ENCODE results near the gene SCN1B.

Gene SCN1B

GRCh38 chr19:35042954-35043604, 12.8 kb downstream of the SCN1B start:
- peaks cover 14% of the 10 kb centered on the region; the same call in 1 of the 2 replicates for H3K27me3 ChIP-seq (ENCODE audit: insufficient read depth, low read depth)
- no peak overlapping the region for H3K4me2 ChIP-seq
- TF ChIP-seq, protein P1, sequence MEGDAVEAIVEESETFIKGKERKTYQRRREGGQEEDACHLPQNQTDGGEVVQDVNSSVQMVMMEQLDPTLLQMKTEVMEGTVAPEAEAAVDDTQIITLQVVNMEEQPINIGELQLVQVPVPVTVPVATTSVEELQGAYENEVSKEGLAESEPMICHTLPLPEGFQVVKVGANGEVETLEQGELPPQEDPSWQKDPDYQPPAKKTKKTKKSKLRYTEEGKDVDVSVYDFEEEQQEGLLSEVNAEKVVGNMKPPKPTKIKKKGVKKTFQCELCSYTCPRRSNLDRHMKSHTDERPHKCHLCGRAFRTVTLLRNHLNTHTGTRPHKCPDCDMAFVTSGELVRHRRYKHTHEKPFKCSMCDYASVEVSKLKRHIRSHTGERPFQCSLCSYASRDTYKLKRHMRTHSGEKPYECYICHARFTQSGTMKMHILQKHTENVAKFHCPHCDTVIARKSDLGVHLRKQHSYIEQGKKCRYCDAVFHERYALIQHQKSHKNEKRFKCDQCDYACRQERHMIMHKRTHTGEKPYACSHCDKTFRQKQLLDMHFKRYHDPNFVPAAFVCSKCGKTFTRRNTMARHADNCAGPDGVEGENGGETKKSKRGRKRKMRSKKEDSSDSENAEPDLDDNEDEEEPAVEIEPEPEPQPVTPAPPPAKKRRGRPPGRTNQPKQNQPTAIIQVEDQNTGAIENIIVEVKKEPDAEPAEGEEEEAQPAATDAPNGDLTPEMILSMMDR (conservative IDR thresholded peaks at IDR 0.05; ENCODE audit: low read depth, low read length), result no peak
- H3K4me1 ChIP-seq (ENCODE audit: low read depth, poor library complexity, severe bottlenecking), result no peaks in the 10 kb centered on the region
- no peak overlapping the region for H3K4me3 ChIP-seq (IDR thresholded peaks at IDR 0.05; ENCODE audit: insufficient read depth, low read depth, low read length)
- H3K27ac ChIP-seq, result no peak overlapping the region
- H3K36me3 ChIP-seq (ENCODE audit: insufficient read depth), result no peaks in the 10 kb centered on the region
- no peaks in the 10 kb centered on the region for H3K79me2 ChIP-seq (ENCODE audit: insufficient read depth, low read depth)
- no peak overlapping the region for H2AFZ ChIP-seq (ENCODE audit: low read depth)
- H3K9ac ChIP-seq, result no peak overlapping the region
- no peaks in the 10 kb centered on the region for H4K20me1 ChIP-seq (ENCODE audit: insufficient read depth)

DNA sequence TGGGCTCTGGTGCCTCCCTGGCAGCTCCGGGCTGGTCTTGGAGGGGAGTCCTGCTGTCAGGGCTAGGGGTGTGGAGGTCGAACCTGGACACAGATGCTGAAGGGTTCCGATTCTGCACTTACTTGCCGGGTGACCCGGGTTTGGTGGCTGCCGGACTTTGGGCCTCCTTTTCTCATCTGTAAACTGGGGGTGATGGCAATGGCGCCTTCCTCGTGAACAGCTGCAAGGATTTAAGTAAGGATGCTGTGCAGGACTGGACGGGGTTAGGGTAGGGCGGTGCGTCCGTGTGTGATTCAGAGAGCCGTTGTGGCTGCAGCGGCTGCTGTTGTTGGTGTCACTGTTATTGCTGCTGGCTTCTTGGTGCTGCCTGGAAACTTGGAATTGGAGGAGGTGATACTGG, 13.6 kb downstream of the SCN1B start:
- Histone ChIP-seq H3K36me3 (ENCODE audit: insufficient read depth) (no peaks in the 10 kb centered on the region), H3K27me3 (ENCODE audit: insufficient read depth, low read depth) (peaks cover 12% of the 10 kb centered on the region; the same call in 1 of the 2 replicates), H2AFZ (ENCODE audit: low read depth) (no peak overlapping the region), H3K9ac (no peak overlapping the region), H3K27ac (no peak overlapping the region), H4K20me1 (ENCODE audit: insufficient read depth) (no peaks in the 10 kb centered on the region), H3K4me1 (ENCODE audit: low read depth, poor library complexity, severe bottlenecking) (no peaks in the 10 kb centered on the region), H3K4me2 (no peak overlapping the region), H3K4me3 (IDR thresholded peaks at IDR 0.05; ENCODE audit: insufficient read depth, low read depth, low read length) (no peak overlapping the region), H3K79me2 (ENCODE audit: insufficient read depth, low read depth) (no peaks in the 10 kb centered on the region)
- TF ChIP-seq, protein P1 (conservative IDR thresholded peaks at IDR 0.05; ENCODE audit: low read depth, low read length), result no peak

GRCh38 chr19:35044317-35045117, 14.2 kb downstream of the SCN1B start:
- Histone ChIP-seq H3K4me2 (no peak overlapping the region), H3K27ac (no peak overlapping the region), H3K4me3 (IDR thresholded peaks at IDR 0.05; ENCODE audit: insufficient read depth, low read depth, low read length) (no peak overlapping the region), H3K36me3 (ENCODE audit: insufficient read depth) (no peaks in the 10 kb centered on the region), H3K4me1 (ENCODE audit: low read depth, poor library complexity, severe bottlenecking) (no peaks in the 10 kb centered on the region), H3K79me2 (ENCODE audit: insufficient read depth, low read depth) (no peaks in the 10 kb centered on the region), H3K27me3 (ENCODE audit: insufficient read depth, low read depth) (peaks cover 12% of the 10 kb centered on the region; the same call in 1 of the 2 replicates), H4K20me1 (ENCODE audit: insufficient read depth) (no peaks in the 10 kb centered on the region), H2AFZ (ENCODE audit: low read depth) (no peak overlapping the region), H3K9ac (no peak overlapping the region)
- TF ChIP-seq, protein P1 (conservative IDR thresholded peaks at IDR 0.05; ENCODE audit: low read depth, low read length), result peak; percentile 85

DNA sequence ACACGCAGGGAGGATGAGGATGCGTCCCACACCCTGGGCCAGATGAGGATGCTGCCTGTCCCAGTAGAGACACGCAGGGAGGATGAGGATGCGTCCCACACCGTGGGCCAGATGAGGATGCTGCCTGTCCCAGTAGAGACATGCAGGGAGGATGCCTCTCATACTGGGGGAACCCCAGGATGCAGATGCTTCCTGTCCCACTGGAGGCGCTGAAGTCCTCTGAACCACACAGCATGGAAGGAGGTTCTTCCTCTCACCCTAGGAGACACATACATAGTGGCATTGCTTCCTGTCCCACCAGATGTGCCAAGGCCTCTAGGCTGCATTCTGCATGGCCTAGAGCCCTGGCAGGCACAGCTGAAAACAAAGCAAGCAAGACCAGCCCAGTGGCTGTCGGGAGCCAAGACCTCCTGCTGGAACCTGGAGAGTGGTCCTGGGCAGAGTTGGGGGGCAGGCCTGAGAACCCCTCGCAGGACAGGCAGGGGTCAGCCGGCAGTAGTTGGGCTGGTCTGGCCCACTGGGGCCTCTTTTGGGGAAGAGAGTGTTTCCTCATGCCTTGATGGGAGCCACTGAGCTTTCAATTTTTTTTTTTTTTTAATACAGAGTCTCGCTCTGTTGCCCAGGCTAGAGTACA, 15.5 kb downstream of the SCN1B start:
- Histone ChIP-seq H3K4me1 (ENCODE audit: low read depth, poor library complexity, severe bottlenecking) (no peaks in the 10 kb centered on the region), H3K36me3 (ENCODE audit: insufficient read depth) (no peaks in the 10 kb centered on the region), H2AFZ (ENCODE audit: low read depth) (no peak overlapping the region), H3K4me2 (no peak overlapping the region), H3K79me2 (ENCODE audit: insufficient read depth, low read depth) (no peaks in the 10 kb centered on the region), H3K4me3 (IDR thresholded peaks at IDR 0.05; ENCODE audit: insufficient read depth, low read depth, low read length) (no peak overlapping the region), H3K27ac (no peak overlapping the region), H4K20me1 (ENCODE audit: insufficient read depth) (no peaks in the 10 kb centered on the region), H3K9ac (no peak overlapping the region), H3K27me3 (ENCODE audit: insufficient read depth, low read depth) (peaks cover 6% of the 10 kb centered on the region; the same call in 1 of the 2 replicates)
- TF ChIP-seq, protein P1 (conservative IDR thresholded peaks at IDR 0.05; ENCODE audit: low read depth, low read length), result no peak; the same call in 1 of the 2 replicates

Measured in KMS-11 (cell line).